ENCODE measurements around the gene DPP10. TPM values are rescaled to one million over a fixed set of nuclear protein-coding genes. Genes with fewer than 3 reads are reported as not detected.

Gene DPP10
- total RNA-seq, 1 experiment from 2014 or later = not detected

DNA sequence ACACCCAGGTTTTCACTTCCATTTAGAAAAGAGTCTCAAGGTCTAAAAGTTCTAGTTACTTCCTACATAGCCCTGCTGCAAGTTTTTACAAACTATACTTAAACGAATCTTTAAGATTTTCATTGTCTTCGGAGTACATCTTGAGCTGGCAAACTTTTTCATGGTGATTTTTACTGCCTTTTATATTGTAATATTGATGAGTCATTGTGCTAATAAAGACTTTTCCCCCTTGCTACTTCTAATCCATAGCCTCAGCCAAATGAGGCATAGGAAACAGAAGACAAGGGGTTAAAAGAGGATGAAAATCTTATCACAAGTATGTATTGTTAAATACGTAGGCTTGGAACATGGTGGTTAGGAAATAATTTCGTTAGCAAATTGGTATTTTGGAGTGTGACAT is 4.1 kb downstream of the DPP10 start:
- TF ChIP-seq, protein P1, sequence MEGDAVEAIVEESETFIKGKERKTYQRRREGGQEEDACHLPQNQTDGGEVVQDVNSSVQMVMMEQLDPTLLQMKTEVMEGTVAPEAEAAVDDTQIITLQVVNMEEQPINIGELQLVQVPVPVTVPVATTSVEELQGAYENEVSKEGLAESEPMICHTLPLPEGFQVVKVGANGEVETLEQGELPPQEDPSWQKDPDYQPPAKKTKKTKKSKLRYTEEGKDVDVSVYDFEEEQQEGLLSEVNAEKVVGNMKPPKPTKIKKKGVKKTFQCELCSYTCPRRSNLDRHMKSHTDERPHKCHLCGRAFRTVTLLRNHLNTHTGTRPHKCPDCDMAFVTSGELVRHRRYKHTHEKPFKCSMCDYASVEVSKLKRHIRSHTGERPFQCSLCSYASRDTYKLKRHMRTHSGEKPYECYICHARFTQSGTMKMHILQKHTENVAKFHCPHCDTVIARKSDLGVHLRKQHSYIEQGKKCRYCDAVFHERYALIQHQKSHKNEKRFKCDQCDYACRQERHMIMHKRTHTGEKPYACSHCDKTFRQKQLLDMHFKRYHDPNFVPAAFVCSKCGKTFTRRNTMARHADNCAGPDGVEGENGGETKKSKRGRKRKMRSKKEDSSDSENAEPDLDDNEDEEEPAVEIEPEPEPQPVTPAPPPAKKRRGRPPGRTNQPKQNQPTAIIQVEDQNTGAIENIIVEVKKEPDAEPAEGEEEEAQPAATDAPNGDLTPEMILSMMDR (IDR thresholded peaks at IDR 0.05; ENCODE audit: unreplicated experiment) = no peak
- no TSS peak for BruUV-seq (replicated peaks)
- CTCF ChIA-PET = no interaction called here

DNA sequence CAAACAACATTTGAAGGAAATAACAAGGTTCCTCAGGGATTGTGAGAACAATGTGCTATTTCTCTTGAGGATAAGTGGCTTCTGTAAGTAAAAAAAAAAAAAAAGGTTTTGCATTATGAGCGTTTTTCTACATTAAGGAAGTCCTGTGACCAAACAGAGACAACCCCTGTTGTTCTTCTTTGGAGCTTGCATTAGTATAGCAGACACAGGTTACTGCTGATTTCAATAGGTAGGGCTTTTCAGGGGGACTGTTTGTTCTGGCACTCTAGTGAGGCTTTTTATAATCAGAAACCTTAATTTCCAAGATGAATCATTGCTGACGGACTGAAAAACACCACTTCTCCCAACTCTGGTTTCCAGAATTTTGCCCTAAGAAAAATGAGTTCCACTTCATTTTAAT is 8.2 kb downstream of the DPP10 start:
- Mint-ChIP-seq H3K9me3 (ENCODE audit: low read depth, unreplicated experiment) (no peaks in the 10 kb centered on the region), H3K27me3 (ENCODE audit: unreplicated experiment) (no peaks in the 10 kb centered on the region), H3K36me3 (ENCODE audit: insufficient read depth, unreplicated experiment) (no peaks in the 10 kb centered on the region), H3K27ac (ENCODE audit: unreplicated experiment) (no peak overlapping the region), H3K4me3 (ENCODE audit: low read depth, unreplicated experiment) (no peak overlapping the region), H3K4me1 (ENCODE audit: low read depth, unreplicated experiment) (no peaks in the 10 kb centered on the region)
- no TSS peak for BruUV-seq (replicated peaks)
- CTCF ChIA-PET = no interaction called here
- TF ChIP-seq, protein P1 (IDR thresholded peaks at IDR 0.05; ENCODE audit: unreplicated experiment) = no peak
- intact Hi-C loops (cut with micrococcal nuclease; ENCODE audit: unreplicated experiment) = no loop called here
- no peak for DNase-seq

More for the DNA sequence above, 4.1 kb downstream of the DPP10 start:
- H3K36me3 Mint-ChIP-seq (ENCODE audit: insufficient read depth, unreplicated experiment) = no peaks in the 10 kb centered on the region
- no peaks in the 10 kb centered on the region for H3K4me1 Mint-ChIP-seq (ENCODE audit: low read depth, unreplicated experiment)
- no peaks in the 10 kb centered on the region for H3K27me3 Mint-ChIP-seq (ENCODE audit: unreplicated experiment)
- intact Hi-C loops (cut with micrococcal nuclease; ENCODE audit: unreplicated experiment) = no loop called here
- no peak overlapping the region for H3K4me3 Mint-ChIP-seq (ENCODE audit: low read depth, unreplicated experiment)
- H3K9me3 Mint-ChIP-seq (ENCODE audit: low read depth, unreplicated experiment) = no peaks in the 10 kb centered on the region
- H3K27ac Mint-ChIP-seq (ENCODE audit: unreplicated experiment) = no peak overlapping the region
- no peak for DNase-seq

DNA sequence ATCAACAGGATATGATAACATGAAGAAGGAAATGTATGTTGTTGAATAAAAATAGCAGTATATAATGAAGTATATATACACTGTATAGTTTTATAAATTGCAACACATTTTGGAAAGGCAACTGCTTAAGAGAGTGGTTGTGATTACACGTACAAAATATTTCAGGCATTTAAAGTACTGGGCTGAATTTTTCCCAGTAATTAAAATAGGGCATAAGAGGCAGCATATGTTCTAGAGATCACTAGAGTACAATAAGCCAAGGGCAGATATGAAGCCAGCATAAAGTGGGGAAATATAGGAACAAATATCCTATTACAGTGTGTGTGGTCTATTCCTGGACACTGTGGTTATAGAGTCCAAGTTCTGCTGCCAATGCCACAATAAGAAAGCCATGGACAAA is 14.1 kb downstream of the DPP10 start:
- H3K9me3 Mint-ChIP-seq (ENCODE audit: low read depth, unreplicated experiment) = no peaks in the 10 kb centered on the region
- BruUV-seq (replicated peaks) = no TSS peak
- TF ChIP-seq, protein P1 (IDR thresholded peaks at IDR 0.05; ENCODE audit: unreplicated experiment) = no peak
- H3K4me3 Mint-ChIP-seq (ENCODE audit: low read depth, unreplicated experiment) = no peak overlapping the region
- H3K4me1 Mint-ChIP-seq (ENCODE audit: low read depth, unreplicated experiment) = no peaks in the 10 kb centered on the region
- intact Hi-C loops (cut with micrococcal nuclease; ENCODE audit: unreplicated experiment) = no loop called here
- no peaks in the 10 kb centered on the region for H3K27me3 Mint-ChIP-seq (ENCODE audit: unreplicated experiment)
- no peak for DNase-seq
- no peak overlapping the region for H3K27ac Mint-ChIP-seq (ENCODE audit: unreplicated experiment)
- CTCF ChIA-PET = no interaction called here
- H3K36me3 Mint-ChIP-seq (ENCODE audit: insufficient read depth, unreplicated experiment) = no peaks in the 10 kb centered on the region

DNA sequence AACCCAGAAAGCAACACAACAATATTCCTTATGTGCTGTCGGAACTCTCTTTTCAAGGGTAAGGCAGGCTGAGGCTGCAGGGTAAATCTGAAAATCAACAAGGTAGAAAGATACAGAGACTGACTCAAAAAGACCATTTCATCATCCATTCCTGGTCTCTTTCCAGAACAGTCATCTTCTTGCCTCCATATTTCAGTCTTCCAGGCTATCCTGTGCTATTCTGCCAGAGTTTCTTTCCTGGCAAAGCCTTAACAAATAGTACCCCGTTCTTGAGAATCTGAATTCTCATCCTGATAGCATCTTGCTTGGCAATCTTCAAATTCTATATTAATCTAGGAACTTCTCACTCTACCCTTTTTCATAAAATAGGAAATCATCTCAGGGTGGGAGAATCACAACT is 15.5 kb downstream of the DPP10 start:
- TF ChIP-seq, protein P1 (IDR thresholded peaks at IDR 0.05; ENCODE audit: unreplicated experiment) = no peak
- Mint-ChIP-seq H3K4me3 (ENCODE audit: low read depth, unreplicated experiment) (no peak overlapping the region), H3K36me3 (ENCODE audit: insufficient read depth, unreplicated experiment) (no peaks in the 10 kb centered on the region), H3K27me3 (ENCODE audit: unreplicated experiment) (peaks cover 12% of the 10 kb centered on the region), H3K4me1 (ENCODE audit: low read depth, unreplicated experiment) (no peaks in the 10 kb centered on the region), H3K9me3 (ENCODE audit: low read depth, unreplicated experiment) (peaks cover 3% of the 10 kb centered on the region), H3K27ac (ENCODE audit: unreplicated experiment) (no peak overlapping the region)
- no peak for DNase-seq
- CTCF ChIA-PET = no interaction called here
- intact Hi-C loops (cut with micrococcal nuclease; ENCODE audit: unreplicated experiment) = no loop called here
- BruUV-seq (replicated peaks) = no TSS peak

DNA sequence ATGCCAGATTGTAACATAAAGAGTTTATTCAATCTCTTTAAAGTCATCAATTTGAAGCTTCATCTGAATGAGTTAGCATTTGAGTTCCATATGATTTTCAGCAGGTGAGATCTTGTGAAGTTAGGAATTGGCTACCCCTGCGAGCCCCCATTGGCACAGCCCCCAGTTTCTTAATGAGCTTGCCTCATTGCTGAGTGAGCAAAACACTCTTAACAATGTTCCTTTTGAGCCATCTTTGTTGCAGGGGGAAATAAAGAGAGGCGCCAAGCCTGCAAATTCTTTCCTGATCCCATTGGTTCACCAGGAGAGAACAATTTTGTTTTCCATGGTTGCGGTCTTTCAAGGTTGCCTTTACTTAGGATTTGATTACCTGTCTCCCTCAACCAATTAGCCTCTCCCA is 18.7 kb downstream of the DPP10 start:
- no TSS peak for BruUV-seq (replicated peaks)
- CTCF ChIA-PET = no interaction called here
- DNase-seq = no peak
- peaks cover 3% of the 10 kb centered on the region for H3K9me3 Mint-ChIP-seq (ENCODE audit: low read depth, unreplicated experiment)
- TF ChIP-seq, protein P1 (IDR thresholded peaks at IDR 0.05; ENCODE audit: unreplicated experiment) = no peak
- no peak overlapping the region for H3K27ac Mint-ChIP-seq (ENCODE audit: unreplicated experiment)
- H3K27me3 Mint-ChIP-seq (ENCODE audit: unreplicated experiment) = peaks cover 12% of the 10 kb centered on the region
- intact Hi-C loops (cut with micrococcal nuclease; ENCODE audit: unreplicated experiment) = no loop called here
- H3K4me3 Mint-ChIP-seq (ENCODE audit: low read depth, unreplicated experiment) = no peak overlapping the region
- H3K36me3 Mint-ChIP-seq (ENCODE audit: insufficient read depth, unreplicated experiment) = no peaks in the 10 kb centered on the region
- H3K4me1 Mint-ChIP-seq (ENCODE audit: low read depth, unreplicated experiment) = no peaks in the 10 kb centered on the region
